HG02759 (cell line): ENCODE data around the gene GYPA.
"Not testable (repeated sequence)": the region's sequence is repeated elsewhere in the genome, so short reads cannot be mapped to it uniquely, and the experiment has no call there.

Experiments used
- ATAC-seq: cut with Tn5 transposase; IDR thresholded peaks from one replicate; pipeline ENCODE4 v1.9.1; 2021; ENCODE audit warnings: mild to moderate bottlenecking, moderate library complexity; ENCODE audit not compliant: unreplicated experiment

GYPA gene

DNA sequence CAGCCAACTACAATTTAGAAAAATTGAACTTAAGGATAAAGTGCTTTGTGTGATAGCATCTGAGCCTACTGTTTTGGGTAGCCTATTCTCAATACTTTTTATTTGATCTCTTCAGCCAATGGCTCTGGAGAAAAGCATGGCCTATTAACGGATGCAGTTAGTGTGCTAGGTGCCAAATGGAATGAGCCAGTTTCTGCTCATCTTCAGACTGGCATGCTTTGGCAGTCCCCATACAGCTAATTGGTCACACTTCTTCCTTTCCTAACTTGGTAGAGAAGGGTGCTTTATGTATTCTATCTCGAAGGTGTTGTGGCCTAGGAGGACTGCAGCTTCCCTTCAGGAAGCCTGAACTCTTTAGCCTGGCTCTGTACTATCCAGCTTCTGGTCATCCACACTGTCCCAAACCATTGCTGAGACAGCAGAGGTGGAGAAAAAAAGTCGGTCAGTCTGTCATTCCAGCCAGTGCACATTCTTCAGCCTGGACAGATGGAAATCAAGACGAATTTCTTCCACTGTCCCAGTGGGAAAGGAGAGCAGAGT is 11.1 kb downstream of the GYPA start:
- ATAC-seq: not testable (repeated sequence)

DNA sequence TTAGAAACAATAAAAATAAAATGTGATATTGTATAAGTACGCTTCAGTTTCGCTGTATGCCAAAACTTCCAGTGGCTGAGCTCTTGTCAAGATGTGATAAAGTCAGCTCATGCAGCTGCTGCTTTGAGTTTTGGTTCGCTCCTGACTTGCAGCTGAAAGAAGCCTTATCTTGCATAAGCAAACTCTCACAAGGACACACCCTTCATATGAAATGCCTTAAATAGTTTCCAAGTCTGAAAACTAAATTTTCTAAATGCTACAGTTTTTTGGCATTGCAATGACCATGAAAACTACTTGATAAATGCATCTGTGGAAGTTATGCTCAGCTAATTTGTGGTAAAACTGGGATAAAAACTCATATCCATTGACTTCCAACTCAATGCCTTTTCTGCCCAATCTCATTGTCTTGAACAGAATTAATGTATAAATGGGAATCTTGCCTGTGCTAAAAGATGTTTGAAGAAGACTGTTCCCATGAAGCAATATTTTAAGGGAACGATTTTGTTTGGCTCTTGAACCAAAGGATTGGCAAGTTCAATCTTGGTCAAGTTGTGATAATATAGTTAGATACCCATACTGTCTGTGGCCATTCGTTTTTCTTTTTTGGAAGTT is 11.7 kb downstream of the GYPA start:
- not testable (repeated sequence) for ATAC-seq

DNA sequence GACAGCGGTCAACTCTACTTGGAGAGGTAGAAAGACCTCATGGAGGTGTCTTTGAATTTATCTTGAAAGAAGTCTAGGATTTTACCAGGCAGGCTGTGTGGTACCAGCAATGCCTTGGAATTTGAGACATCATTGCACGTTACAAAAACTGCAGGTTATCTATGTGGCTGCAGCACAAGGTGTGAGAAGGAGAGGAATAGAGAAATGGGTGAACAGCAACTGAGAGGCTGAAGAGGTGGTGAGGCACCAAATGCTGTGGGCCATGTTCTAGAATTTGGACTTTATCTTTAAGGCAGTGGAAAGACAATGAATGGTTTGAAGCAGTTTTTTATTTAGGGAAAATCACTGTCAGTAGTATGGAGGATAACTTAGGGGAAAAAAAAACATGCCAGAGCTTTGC is 15.4 kb downstream of the GYPA start:
- not testable (repeated sequence) for ATAC-seq

GRCh38 chr4:144123982-144124635 is 16.4 kb downstream of the GYPA start:
- ATAC-seq: not testable (repeated sequence)

- not testable (repeated sequence) for ATAC-seq
Measured at GRCh38 chr4:144123269-144123668, 17.2 kb downstream of the GYPA start.

- not testable (repeated sequence) for ATAC-seq
Measured at GRCh38 chr4:144119752-144120151, 20.8 kb downstream of the GYPA start.

DNA sequence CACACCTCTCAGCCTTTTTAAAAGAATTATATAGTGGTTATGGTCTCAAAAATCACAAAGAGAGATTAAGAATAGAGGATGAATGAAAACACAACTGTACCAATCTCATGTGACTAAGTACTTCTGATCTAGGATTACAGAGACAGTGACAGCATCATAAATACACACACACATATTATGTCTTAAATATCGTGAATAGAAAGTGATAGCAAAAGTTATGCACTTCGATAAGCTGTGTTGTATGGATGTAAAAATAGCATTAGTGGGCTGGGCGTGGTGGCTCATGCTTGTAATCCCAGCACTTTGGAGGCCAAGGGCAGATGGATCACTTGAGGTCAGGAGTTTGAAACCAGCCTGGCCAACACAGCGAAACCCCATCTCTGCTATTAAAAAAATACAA is 25.0 kb downstream of the GYPA start:
- no peak for ATAC-seq

- ATAC-seq: no peak
Measured at GRCh38 chr4:144113546-144113945, 27.0 kb downstream of the GYPA start.

GRCh38 chr4:144104509-144105130 is 35.9 kb downstream of the GYPA start:
- no peak for ATAC-seq

GRCh38 chr4:144097776-144098175 is 42.7 kb downstream of the GYPA start:
- ATAC-seq: not testable (repeated sequence)

GRCh38 chr4:144093995-144094394 is 46.5 kb downstream of the GYPA start:
- not testable (repeated sequence) for ATAC-seq

GRCh38 chr4:144091181-144091580 is 49.3 kb downstream of the GYPA start:
- ATAC-seq: not testable (repeated sequence)

GRCh38 chr4:144090744-144091143 is 49.8 kb downstream of the GYPA start:
- ATAC-seq: no peak

DNA sequence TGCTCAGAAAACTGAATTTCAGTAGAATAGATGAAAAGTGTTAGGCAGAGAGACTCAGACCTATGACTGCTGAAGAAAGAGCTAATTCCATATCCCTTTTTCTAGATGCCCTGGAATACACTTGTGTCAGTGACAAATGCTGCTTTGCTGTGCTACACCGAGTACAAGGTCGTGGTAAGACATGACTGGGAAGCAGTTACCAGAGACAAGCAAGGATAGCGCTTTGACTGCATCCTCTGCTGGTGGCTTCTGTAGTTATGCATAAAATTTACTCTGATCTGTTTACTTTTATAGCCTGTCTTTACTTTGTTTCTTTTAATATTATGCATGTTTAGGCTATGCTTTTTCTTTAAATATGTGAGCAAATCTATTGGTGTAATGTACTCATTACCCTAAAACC is 58.5 kb downstream of the GYPA start:
- ATAC-seq: not testable (repeated sequence)

DNA sequence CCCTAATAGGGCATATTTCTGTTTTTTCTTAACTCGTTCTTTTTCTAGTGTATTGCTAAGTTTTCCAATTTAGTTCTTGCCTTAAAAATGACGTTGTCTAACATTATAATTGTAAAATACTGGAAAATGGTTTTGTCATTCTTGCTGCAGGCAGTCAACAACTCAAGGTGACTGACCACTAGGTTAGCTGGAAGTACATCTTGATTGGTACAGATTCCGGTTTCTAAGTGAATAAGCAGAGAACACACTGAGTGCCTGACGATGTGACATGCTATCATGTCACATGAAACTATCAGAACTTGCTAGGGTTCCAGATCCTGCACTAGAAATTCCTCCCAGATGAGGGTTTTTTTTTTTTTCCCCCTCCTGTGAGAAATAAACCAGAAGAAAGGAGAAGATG is 60.4 kb downstream of the GYPA start:
- ATAC-seq: not testable (repeated sequence)

DNA sequence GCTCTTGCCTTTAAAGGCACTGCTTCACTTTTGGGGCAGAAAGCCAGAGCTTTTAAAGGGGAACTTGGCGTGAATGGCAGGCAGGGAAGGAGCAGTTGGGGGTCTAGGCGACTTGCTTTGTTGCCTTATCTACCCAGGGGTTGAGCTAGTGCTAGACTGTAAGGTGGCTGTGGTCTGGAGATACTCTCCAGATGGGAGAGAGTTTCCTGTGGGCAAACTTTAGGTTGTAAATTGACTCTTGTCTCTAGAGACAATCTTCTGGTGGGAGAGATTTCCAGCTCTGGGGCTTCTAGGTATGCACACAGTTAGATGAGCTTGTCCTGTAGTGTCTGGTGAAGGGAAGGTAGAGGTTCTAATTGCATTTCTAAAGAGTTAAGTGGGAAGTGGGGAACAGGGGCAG is 61.8 kb downstream of the GYPA start:
- ATAC-seq: not testable (repeated sequence)

DNA sequence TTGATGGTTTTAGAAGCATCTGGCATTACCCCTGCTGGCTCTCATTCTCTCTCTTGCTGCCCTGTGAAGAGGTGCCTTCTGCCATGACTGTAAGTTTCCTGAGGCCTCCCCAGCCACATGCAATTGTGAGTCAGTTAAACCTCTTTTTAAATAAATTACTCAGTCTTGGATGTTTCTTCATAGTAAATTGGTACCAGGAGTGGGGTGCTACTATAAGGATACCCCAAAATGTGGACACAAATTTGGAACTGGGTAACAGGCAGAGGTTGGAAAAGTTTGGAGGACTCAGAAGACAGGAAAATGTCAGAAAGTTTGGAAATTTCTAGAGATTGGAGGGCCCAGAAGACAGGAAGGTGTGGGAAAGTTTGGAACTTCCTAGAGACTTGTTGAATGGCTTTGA is 79.0 kb downstream of the GYPA start:
- ATAC-seq: not testable (repeated sequence)

- not testable (repeated sequence) for ATAC-seq
Measured at GRCh38 chr4:144060234-144060859, 80.2 kb downstream of the GYPA start.
